HepG2 (cell line): ENCODE data around the gene NDRG2. TPM values are rescaled to one million over a fixed set of nuclear protein-coding genes. Genes with fewer than 3 reads are reported as not detected.
A peak's percentile ranks its signal among the peaks of the same experiment; 100 is the strongest.

Experiments
- CBX1 ChIP-seq: IDR thresholded peaks from one replicate; pipeline ENCODE4 v1.6.1; 2016; ENCODE audit warnings: antibody characterized with exemption, low read depth
- GFI1 ChIP-seq: sonication (generic); formaldehyde crosslinking; IDR thresholded peaks from 2 replicates; pipeline ENCODE4 v1.5.0; 2020; ENCODE audit warnings: missing genetic modification reagents, mild to moderate bottlenecking, borderline replicate concordance
- GZF1 ChIP-seq: sonication (generic); formaldehyde crosslinking; IDR thresholded peaks from 2 replicates; pipeline ENCODE4 v1.5.1; 2020; ENCODE audit warnings: mild to moderate bottlenecking, missing genetic modification reagents
- MAZ ChIP-seq, 2 experiments: sonication (generic) in 1 of 2; formaldehyde crosslinking in 1 of 2; IDR thresholded peaks; 2 replicates each; pipeline versions ENCODE4 v1.5.0 to v1.6.1; 2012 to 2020; ENCODE audit warnings: low read depth in 2 of 2, mild to moderate bottlenecking in 2 of 2, borderline replicate concordance in 1 of 2, improper control_type of control experiment in 1 of 2, low read length in 1 of 2, missing genetic modification reagents in 1 of 2, moderate library complexity in 1 of 2
- MYC ChIP-seq: sonication (generic); formaldehyde crosslinking; IDR thresholded peaks from 2 replicates; pipeline ENCODE4 v1.9.0; 2021; ENCODE audit warnings: missing genetic modification reagents, borderline replicate concordance
- ZMYM2 ChIP-seq: sonication (generic); formaldehyde crosslinking; IDR thresholded peaks from 2 replicates; pipeline ENCODE4 v1.8.0; 2022; ENCODE audit warnings: mild to moderate bottlenecking, missing genetic modification reagents
- ZNF34 ChIP-seq: sonication (generic); formaldehyde crosslinking; IDR thresholded peaks from 2 replicates; pipeline ENCODE4 v1.4.0; 2020; ENCODE audit warnings: mild to moderate bottlenecking, missing genetic modification reagents, borderline replicate concordance
- polyA plus RNA-seq, 8 experiments: library from polyadenylated mRNA; depleted of rRNA in 3 of 8; stranded (reverse) in 7 of 8; unstranded in 1 of 8; fragments of >200 nt; fragmentation: Illumina TruSeq in 4 of 8; extraction: Trizol in 4 of 8; gene quantifications; 2 replicates each; pipeline versions ENCODE4 v1.2.1 to v1.2.3, GENCODE V29; 2011 to 2016; ENCODE audit warnings: low read depth in 4 of 8, missing spikeins in 1 of 8, mixed read lengths in 1 of 8; ENCODE audit not compliant: insufficient read depth in 1 of 8
- total RNA-seq, 5 experiments: library from RNA; depleted of rRNA; stranded (reverse); fragments of >200 nt; fragmentation: Illumina TruSeq; extraction: Trizol; gene quantifications; 2 replicates each; pipeline ENCODE4 v1.2.3, GENCODE V29; 2016; ENCODE audit warnings: low read depth in 1 of 5
- TF ChIP-seq, protein P1 (sequence below): sonication (generic); formaldehyde crosslinking; conservative IDR thresholded peaks from 2 replicates; pipeline ENCODE4 v1.8.0; 2022; ENCODE audit warnings: mild to moderate bottlenecking, moderate library complexity, missing genetic modification reagents
- TF ChIP-seq, protein P2 (sequence below): sonication (generic); formaldehyde crosslinking; IDR thresholded peaks from 2 replicates; pipeline ENCODE4 v1.5.1; 2020; ENCODE audit warnings: missing genetic modification reagents, mild to moderate bottlenecking, borderline replicate concordance
- TF ChIP-seq, protein P3 (sequence below): sonication (generic); formaldehyde crosslinking; IDR thresholded peaks from 2 replicates; pipeline ENCODE4 v1.4.0; 2020; ENCODE audit warnings: missing genetic modification reagents, low read depth, mild to moderate bottlenecking, borderline replicate concordance
- TF ChIP-seq, protein P4 (sequence below): sonication (generic); formaldehyde crosslinking; IDR thresholded peaks from 2 replicates; pipeline ENCODE4 v1.4.0; 2020; ENCODE audit warnings: missing genetic modification reagents
- TF ChIP-seq, protein P5 (sequence below): sonication (generic); formaldehyde crosslinking; IDR thresholded peaks from 2 replicates; pipeline ENCODE4 v1.4.0; 2020; ENCODE audit warnings: mild to moderate bottlenecking, low read depth, missing genetic modification reagents
- TF ChIP-seq, protein P6 (sequence below): sonication (generic); formaldehyde crosslinking; IDR thresholded peaks from 2 replicates; pipeline ENCODE4; 2020; ENCODE audit warnings: missing genetic modification reagents, mild to moderate bottlenecking, borderline replicate concordance

The NDRG2 gene
- total and polyA plus RNA-seq, 2 of the 13 experiments (the other 11 are each of a cell fraction or from before 2014, with no cell fraction given): 27.2 to 189 TPM

DNA sequence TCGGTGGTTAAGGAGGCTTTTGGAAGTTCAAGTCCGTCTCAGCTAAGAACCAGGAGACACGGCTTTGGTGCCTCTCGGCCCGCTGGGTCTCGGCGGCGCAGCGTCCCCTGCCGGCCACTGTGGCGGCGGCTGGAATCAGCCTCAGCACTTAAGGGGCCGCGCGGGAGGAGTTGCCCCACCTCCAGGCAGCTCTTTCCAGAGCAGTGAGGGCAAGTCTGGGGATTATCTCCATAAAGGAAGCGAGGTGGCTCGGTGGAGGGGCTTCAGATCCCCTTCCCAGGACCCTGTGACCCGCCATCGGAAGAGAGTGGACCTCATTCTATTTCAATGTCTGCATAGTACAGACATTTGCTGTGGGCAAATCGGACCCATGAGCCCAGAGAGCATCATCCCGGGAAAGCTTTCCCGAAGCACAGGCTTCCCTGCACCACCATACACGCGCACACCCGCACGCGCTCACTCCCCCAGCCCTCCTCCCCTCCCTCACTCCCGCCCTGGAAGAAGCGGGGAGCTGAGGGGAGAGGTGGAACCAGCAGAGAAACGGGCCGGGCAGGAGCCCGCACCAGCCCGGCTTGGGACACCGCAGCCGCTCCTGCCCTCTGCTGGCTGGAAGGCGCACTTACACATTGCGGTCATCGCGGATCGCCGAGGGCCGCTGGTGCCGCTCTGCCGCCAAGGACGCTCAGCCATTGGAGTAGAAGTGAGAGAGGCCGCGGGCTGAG, 53.7 kb downstream of the NDRG2 start (continued):
- TF ChIP-seq, protein P1, sequence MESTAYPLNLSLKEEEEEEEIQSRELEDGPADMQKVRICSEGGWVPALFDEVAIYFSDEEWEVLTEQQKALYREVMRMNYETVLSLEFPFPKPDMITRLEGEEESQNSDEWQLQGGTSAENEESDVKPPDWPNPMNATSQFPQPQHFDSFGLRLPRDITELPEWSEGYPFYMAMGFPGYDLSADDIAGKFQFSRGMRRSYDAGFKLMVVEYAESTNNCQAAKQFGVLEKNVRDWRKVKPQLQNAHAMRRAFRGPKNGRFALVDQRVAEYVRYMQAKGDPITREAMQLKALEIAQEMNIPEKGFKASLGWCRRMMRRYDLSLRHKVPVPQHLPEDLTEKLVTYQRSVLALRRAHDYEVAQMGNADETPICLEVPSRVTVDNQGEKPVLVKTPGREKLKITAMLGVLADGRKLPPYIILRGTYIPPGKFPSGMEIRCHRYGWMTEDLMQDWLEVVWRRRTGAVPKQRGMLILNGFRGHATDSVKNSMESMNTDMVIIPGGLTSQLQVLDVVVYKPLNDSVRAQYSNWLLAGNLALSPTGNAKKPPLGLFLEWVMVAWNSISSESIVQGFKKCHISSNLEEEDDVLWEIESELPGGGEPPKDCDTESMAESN: peak; percentile 61
- TF ChIP-seq, protein P2, sequence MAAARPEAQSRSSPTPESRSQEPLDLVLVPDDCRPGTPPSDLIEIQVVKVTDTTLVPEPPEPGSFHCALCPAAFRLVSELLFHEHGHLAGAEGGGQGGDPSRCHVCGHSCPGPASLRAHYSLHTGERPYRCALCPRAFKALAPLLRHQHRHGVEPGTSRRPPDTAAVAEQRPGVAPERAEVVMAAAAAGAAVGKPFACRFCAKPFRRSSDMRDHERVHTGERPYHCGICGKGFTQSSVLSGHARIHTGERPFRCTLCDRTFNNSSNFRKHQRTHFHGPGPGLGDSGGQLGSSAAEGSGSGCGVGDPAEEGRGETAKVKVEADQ (CRISPR knock-in tag): peak; percentile 67; the same call in 1 of the 2 replicates
- TF ChIP-seq MYC: peak; percentile 50; the same call in 1 of the 2 replicates
- no peak; the same call in 1 of the 2 replicates for TF ChIP-seq ZMYM2 (CRISPR knock-in tag)
- no peak; the same call in 1 of the 2 replicates for TF ChIP-seq GFI1 (CRISPR knock-in tag)
- TF ChIP-seq, protein P3, sequence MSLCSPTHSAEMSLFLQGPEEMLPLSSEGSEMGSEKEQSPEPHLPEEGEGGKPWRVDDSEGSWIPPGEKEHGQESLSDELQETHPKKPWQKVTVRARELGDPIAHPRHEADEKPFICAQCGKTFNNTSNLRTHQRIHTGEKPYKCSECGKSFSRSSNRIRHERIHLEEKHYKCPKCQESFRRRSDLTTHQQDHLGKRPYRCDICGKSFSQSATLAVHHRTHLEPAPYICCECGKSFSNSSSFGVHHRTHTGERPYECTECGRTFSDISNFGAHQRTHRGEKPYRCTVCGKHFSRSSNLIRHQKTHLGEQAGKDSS (CRISPR knock-in tag): peak; percentile 37; the same call in 1 of the 2 replicates
- TF ChIP-seq, protein P4, sequence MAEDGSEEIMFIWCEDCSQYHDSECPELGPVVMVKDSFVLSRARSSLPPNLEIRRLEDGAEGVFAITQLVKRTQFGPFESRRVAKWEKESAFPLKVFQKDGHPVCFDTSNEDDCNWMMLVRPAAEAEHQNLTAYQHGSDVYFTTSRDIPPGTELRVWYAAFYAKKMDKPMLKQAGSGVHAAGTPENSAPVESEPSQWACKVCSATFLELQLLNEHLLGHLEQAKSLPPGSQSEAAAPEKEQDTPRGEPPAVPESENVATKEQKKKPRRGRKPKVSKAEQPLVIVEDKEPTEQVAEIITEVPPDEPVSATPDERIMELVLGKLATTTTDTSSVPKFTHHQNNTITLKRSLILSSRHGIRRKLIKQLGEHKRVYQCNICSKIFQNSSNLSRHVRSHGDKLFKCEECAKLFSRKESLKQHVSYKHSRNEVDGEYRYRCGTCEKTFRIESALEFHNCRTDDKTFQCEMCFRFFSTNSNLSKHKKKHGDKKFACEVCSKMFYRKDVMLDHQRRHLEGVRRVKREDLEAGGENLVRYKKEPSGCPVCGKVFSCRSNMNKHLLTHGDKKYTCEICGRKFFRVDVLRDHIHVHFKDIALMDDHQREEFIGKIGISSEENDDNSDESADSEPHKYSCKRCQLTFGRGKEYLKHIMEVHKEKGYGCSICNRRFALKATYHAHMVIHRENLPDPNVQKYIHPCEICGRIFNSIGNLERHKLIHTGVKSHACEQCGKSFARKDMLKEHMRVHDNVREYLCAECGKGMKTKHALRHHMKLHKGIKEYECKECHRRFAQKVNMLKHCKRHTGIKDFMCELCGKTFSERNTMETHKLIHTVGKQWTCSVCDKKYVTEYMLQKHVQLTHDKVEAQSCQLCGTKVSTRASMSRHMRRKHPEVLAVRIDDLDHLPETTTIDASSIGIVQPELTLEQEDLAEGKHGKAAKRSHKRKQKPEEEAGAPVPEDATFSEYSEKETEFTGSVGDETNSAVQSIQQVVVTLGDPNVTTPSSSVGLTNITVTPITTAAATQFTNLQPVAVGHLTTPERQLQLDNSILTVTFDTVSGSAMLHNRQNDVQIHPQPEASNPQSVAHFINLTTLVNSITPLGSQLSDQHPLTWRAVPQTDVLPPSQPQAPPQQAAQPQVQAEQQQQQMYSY (CRISPR knock-in tag): 0 out of 2 replicates have a peak, but pooled peaks have one; percentile 41
- TF ChIP-seq MAZ (IDR thresholded peaks at IDR 0.05; ENCODE audit: borderline replicate concordance, low read depth, low read length): peak; percentile 59; the same call in 1 of the 2 replicates
- TF ChIP-seq MAZ (CRISPR knock-in tag; IDR thresholded peaks at IDR 0.05; ENCODE audit: low read depth): peak; percentile 73
- TF ChIP-seq, protein P5, sequence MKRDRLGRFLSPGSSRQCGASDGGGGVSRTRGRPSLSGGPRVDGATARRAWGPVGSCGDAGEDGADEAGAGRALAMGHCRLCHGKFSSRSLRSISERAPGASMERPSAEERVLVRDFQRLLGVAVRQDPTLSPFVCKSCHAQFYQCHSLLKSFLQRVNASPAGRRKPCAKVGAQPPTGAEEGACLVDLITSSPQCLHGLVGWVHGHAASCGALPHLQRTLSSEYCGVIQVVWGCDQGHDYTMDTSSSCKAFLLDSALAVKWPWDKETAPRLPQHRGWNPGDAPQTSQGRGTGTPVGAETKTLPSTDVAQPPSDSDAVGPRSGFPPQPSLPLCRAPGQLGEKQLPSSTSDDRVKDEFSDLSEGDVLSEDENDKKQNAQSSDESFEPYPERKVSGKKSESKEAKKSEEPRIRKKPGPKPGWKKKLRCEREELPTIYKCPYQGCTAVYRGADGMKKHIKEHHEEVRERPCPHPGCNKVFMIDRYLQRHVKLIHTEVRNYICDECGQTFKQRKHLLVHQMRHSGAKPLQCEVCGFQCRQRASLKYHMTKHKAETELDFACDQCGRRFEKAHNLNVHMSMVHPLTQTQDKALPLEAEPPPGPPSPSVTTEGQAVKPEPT: peak; percentile 30; the same call in 1 of the 2 replicates
- TF ChIP-seq GZF1: no peak
- peak; percentile 76 for TF ChIP-seq CBX1
- TF ChIP-seq ZNF34 (CRISPR knock-in tag): no peak
- TF ChIP-seq, protein P6, sequence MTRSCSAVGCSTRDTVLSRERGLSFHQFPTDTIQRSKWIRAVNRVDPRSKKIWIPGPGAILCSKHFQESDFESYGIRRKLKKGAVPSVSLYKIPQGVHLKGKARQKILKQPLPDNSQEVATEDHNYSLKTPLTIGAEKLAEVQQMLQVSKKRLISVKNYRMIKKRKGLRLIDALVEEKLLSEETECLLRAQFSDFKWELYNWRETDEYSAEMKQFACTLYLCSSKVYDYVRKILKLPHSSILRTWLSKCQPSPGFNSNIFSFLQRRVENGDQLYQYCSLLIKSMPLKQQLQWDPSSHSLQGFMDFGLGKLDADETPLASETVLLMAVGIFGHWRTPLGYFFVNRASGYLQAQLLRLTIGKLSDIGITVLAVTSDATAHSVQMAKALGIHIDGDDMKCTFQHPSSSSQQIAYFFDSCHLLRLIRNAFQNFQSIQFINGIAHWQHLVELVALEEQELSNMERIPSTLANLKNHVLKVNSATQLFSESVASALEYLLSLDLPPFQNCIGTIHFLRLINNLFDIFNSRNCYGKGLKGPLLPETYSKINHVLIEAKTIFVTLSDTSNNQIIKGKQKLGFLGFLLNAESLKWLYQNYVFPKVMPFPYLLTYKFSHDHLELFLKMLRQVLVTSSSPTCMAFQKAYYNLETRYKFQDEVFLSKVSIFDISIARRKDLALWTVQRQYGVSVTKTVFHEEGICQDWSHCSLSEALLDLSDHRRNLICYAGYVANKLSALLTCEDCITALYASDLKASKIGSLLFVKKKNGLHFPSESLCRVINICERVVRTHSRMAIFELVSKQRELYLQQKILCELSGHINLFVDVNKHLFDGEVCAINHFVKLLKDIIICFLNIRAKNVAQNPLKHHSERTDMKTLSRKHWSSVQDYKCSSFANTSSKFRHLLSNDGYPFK (CRISPR knock-in tag): peak; percentile 47; the same call in 1 of the 2 replicates
